SIG-M5 treated with dmso at 0.1 percent for 504 hours (cell line): Measurements from ENCODE around the gene DDN.

Experiments
- DNase-seq: peaks from one replicate; lab custom pipeline; 2025; ENCODE audit not compliant: unreplicated experiment; lab: John Stamatoyannopoulos, UW

Gene DDN

DNA sequence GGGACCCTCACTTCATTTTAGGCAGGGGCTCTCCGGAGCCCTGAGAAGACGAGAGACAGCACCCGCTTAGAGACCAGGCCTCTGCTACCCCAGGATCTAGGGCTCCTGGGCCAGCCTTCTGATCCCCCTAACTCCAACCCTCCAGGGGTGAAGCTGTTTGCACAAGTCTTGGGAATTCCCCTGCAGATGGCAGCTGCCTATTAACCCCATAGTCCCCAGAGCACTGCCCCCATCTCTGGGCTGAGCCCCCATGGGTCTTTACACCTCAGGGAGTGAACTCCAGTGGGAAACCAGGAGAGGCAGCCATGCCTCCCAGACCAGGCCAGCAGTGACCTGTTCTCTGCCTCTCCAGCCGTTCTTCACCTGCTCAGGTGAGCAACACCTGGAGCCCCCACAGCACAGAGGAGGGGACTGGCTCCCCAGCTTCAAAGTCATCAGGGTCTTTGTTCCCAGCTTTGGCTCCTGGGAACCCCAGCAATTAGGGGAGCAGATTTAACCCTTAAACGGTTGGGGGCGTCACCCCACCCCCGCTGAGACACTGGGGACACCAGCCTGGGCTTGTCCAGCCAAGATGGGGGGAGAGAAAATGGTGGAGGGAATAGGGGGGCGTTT, 29.9 kb downstream of the DDN start:
- DNase-seq: no peak

DNA sequence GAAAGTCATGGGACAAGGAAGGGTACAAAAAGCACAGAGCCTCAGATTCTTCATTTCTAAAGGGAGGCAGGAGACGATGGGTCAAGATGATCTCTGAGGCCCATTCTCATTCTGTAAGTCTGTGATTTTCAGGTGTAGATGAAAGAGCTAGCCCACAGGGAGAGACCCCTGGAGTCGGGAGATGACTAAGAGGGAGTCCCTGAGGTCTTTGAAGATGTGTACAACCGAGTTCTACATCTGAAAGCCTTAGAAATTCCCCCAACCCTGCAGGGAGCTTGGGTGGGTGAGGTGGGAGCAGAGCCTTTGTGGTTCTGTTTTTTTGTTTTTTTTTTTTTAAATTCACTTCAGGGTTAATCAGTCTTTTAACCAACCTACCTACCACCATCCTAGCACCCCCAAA, 30.7 kb downstream of the DDN start:
- DNase-seq: no peak

DNA sequence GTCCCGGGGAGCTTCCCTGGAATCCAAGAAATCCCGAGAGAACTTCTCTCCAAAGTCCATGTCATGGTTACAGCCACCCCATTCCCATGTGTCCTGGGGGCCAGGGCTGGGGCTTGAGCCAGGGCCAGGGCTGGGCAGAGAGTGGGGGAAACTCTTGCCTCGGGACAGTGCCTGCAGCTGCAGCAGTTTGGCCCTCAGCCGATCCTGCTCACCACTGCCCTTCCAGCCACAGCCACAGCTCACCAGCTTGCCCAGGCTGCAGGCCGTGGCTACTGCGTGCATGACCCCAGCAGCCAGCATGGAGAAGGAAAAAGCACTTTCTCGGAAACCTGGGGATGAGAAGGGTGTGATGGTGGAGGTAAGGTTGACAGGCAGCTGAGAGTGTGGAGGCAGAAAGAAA, 31.2 kb downstream of the DDN start:
- DNase-seq: no peak

DNA sequence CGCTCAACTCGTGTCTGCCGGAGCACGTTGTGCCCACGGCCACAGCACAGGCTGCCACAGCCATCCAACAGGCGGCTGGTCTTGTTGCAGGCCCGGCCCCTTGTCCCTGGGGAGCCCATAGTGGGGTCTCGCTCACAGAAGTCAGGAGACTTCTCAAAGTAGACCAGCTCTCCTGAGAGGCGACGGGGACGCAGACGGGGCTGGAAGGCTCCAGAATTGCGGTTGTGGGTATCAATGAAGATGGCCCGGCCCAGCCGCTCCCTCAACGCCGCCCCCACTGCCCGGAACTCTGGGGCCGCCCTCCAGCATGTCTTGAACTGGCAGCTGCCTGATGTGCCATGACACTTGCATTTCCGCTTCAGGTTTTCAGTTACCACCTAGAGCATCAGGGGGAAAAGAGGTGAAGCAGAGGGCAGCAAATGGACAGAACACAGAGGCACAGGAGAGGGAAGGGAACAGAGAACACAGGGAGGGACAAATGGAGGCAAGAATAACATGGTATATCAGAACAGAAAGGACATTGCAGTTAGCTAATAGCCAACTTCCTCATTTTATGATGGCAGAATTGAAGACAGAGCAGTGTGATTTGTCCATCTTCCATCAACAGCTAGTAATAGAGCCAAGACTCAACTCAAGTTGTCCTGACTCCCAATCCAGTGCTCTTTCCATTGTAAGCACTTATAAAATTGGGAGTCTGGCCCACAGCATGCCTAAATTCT, 32.8 kb downstream of the DDN start:
- peak; percentile 71 for DNase-seq

DNA sequence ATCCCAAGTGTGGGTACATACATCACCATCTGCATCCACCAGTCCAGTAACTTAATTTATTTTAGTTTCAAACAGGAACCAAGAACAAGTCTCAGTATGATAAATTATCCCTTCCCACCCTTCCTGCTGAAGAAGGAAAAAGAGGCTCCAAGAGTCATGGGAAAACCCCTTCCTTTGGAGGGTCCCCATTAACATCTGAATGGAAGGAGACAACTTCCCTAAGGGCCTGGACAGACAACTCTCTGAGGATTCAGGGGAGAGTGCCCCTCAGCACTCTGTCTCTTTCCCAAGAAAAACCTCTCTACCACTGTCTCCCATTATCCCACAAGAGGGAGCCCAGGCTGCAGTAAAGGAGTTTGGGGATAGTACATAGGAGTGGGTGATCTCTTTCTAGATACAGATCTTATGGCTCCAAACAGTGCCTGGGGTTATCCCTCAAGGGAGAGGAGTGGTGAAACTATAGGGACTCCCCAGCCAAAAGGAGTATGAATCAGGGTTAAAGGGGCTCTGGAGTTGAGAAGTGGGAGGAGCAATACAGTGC, 33.8 kb downstream of the DDN start:
- DNase-seq: no peak

- DNase-seq: no peak
These were observed 37.4 kb downstream of the DDN start for GRCh38 chr12:48961801-48962200.

DNA sequence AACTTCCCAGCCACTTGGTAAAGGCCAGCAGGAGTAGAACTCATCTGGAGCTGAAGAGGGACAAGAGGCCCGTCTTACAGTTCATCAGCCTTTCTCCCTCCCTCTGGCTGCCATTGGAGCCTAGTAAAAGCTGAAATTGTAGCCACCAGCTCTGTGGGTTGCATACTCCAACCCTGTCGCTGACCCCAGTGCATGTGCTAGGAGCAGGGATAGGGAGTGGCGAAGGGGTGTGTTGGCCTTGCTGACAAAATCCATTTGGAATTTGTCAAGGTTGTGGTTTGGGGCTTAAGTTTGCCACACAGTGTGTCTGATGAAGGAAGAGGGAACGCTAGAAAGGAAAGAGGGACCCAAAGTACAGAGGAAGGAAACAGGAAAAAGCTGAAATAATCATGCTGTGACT, 37.8 kb downstream of the DDN start:
- DNase-seq: no peak

- DNase-seq: no peak
These were observed 38.3 kb downstream of the DDN start for GRCh38 chr12:48960834-48961233.

GRCh38 chr12:48958049-48958388, 41.2 kb downstream of the DDN start:
- DNase-seq: peak; percentile 52

DNA sequence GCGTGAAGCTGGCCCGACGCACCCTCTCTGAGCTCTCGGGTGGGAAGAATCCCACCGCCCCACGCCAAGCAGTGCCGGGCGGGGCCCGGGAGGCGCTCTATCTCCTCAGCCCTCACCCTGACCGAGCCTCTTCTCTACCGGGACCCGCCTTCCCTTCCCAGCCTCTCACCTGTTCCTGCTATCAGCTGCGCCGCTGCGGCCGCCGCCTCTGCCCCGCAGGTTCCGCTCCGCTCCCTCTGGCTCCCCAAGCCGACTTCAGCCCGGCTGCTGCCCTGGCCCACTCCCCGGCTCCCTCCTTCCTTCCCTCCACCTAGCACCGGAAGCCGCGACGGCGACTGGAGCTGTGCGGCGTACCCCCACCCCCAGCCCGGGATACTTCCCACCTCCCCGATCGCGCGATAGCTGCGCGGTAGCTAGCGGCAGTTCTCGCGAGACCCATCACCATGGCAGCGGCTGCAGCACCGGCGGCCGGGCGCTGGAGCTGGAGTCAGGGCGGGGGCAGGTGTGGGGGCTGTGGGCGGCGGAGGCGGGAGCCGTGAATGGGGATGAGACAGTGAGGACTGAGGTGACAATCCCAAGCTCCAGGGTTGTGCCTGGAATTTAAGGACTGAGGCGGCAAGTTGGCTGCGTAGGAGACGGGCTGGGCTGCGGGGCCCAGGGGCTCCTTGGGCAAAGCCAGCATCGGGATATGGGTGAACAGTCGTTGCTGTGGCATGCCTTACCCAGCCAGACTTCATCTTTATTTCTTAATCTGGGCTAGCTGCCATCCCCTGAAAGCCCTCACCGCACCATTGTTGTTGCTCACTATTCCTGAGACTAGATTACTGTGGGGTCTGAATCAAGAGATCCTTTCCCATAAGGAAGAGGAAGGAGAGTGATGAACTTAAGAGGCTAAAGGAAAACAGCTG, 41.8 kb downstream of the DDN start, which contains the start of gene ARF3:
TSS of gene ARF3 (minus strand) at position 347 of the 908 bp plus-strand sequence. CDS start 16,392 bp downstream, outside the sequence.
- peak; percentile 96 for DNase-seq

GRCh38 chr12:48956279-48957140, 42.7 kb downstream of the DDN start:
- DNase-seq: peak; percentile 87

GRCh38 chr12:48954841-48955501, 44.2 kb downstream of the DDN start:
- DNase-seq: peak; percentile 96

- no peak for DNase-seq
These were observed 45.1 kb downstream of the DDN start for GRCh38 chr12:48954061-48954460.

GRCh38 chr12:48952691-48953090, 46.5 kb downstream of the DDN start:
- no peak for DNase-seq

DNA sequence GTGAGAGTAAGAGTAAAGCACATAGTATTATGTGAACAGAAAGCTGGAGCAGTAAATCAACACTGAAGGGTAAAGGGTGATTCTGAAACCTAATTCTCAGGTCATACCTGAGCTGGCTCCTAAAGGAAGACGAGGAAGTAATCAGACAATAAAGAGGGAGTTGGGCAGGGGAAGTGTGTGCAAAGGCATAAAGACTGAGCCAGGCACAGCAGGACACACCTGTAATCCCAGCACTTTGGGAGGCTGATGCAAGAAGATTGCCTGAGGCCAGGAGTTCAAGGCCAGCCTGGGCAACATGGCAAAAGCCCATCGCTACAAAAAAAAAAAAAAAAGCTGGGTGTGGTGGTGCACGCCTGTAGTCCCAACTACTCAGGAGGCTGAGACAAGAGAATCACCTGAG, 51.4 kb downstream of the DDN start:
- DNase-seq: no peak

DNA sequence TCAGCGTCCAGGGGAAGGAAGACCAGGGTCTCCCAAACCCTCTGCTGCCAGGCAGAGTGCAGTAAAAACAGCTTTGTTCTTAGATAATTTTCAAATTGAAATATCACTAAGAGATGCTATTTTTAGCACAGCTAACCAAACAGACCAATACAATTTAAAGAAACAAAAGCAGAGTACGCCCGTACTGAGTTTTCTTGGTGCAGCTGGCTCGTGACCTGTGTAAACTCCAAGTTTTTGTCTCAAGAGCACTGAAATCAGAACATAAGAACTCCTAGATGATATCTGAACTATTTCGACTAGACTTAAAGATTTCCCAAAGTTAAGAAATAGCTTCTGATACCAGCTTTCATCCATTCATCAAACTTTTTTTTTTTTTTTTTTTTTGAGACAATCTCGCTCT, 52.2 kb downstream of the DDN start:
- DNase-seq: no peak

DNA sequence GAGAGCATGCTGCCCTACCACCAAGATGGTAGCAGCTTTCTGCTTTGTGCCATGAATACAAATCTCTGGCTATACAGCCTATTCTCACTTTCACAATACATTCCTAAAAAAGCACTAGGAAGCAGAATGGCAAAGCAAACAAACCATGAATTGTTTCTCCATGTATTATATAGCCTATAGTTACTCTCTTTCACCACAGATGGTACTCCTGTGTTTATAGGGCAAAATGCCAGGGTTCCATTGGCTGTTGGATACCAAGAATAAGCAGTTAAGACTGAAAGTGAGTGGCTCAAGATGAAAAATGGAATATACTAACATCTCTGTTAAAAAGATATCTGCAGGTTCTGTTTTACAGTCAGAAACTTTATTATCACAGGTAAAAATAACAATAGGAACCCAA, 53.0 kb downstream of the DDN start:
- no peak for DNase-seq
